HL-60 (cell line): Measurements from ENCODE around the gene SYTL2.

Experiments
- DNase-seq, 2 experiments: peaks; one replicate each; pipeline ENCODE4 v3.0.0-alpha.2; 2010 to 2020; ENCODE audit warnings: low read depth in 1 of 2, low spot score in 1 of 2
- H3K27ac ChIP-seq: fragments of 250-450 bp; sonication (Bioruptor Pico); replicated peaks from 2 replicates; pipeline ENCODE4 v1.5.1; 2020; ENCODE audit warnings: mild to moderate bottlenecking, moderate library complexity
- H3K27me3 ChIP-seq: fragments of 250-450 bp; sonication (Bioruptor Pico); 2 replicates; pipeline ENCODE4 v1.5.1; 2021; ENCODE audit warnings: mild to moderate bottlenecking, moderate library complexity; ENCODE audit not compliant: insufficient read depth, poor library complexity, severe bottlenecking
- H3K4me3 ChIP-seq: replicated peaks from 2 replicates; pipeline ENCODE4 v1.5.1; 2011; ENCODE audit warnings: mild to moderate bottlenecking, control low read depth, low read length; ENCODE audit not compliant: insufficient read depth
- GABPA ChIP-seq: IDR thresholded peaks from 2 replicates; pipeline ENCODE4 v1.6.1; 2012; ENCODE audit warnings: low read depth
- POLR2AphosphoS5 ChIP-seq: IDR thresholded peaks from 2 replicates; pipeline ENCODE4 v1.6.1; 2012; ENCODE audit warnings: low read depth
- SPI1 ChIP-seq: IDR thresholded peaks from 2 replicates; pipeline ENCODE4 v1.6.1; 2012; ENCODE audit warnings: low read depth, mild to moderate bottlenecking, borderline replicate concordance
- TF ChIP-seq, protein P1 (sequence below): IDR thresholded peaks from 2 replicates; pipeline ENCODE4 v1.6.1; 2012; ENCODE audit warnings: low read depth; ENCODE audit not compliant: insufficient replicate concordance
- TF ChIP-seq, protein P2 (sequence below): IDR thresholded peaks from one replicate; pipeline ENCODE4 v1.5.1; 2011; ENCODE audit warnings: low read length, control low read depth, inconsistent platforms; ENCODE audit not compliant: insufficient read depth

SYTL2 gene

GRCh38 chr11:85685820-85686459, 125.0 kb downstream of the SYTL2 start, which contains the start of gene CCDC89:
CCDC89 (minus strand) TSS chr11:85686195; CDS start chr11:85686130, 65 bp downstream.
- no peak within 1 kb of the TSS for H3K4me3 ChIP-seq

DNA sequence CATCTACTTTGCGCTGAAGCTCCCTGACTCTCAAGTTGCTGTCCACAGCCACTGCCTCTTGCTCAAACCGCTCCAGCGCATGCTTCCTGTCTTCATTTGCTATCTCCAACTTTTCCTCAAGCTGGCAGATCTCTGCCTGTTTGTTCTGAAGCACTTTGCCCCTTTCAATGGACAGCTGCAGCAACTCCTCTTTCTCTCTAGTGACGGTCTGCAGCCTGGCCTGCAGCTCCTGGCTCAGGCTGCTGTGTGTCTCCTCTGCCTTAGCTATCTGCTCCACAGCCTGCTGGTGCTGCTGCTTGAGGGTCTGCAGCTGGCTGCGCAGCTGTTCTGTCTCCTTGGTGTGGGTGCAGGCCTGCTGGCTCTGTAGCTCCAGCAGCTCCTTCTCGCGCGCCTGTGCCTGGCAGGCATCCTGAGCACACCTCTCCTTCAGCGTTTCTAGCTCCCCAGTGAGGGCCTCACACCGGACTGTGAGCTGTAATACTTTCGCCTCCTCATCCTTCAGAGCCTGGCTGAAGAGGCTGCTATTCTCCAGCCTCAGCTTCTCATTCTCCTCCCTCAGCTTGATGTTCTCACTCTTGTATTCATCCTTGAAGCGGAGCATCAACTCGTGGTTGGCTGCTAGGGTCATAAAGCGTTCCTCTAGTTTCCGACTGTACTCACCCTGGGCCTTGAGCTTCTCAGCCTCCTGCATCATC, 125.7 kb downstream of the SYTL2 start:
- TF ChIP-seq, protein P1, sequence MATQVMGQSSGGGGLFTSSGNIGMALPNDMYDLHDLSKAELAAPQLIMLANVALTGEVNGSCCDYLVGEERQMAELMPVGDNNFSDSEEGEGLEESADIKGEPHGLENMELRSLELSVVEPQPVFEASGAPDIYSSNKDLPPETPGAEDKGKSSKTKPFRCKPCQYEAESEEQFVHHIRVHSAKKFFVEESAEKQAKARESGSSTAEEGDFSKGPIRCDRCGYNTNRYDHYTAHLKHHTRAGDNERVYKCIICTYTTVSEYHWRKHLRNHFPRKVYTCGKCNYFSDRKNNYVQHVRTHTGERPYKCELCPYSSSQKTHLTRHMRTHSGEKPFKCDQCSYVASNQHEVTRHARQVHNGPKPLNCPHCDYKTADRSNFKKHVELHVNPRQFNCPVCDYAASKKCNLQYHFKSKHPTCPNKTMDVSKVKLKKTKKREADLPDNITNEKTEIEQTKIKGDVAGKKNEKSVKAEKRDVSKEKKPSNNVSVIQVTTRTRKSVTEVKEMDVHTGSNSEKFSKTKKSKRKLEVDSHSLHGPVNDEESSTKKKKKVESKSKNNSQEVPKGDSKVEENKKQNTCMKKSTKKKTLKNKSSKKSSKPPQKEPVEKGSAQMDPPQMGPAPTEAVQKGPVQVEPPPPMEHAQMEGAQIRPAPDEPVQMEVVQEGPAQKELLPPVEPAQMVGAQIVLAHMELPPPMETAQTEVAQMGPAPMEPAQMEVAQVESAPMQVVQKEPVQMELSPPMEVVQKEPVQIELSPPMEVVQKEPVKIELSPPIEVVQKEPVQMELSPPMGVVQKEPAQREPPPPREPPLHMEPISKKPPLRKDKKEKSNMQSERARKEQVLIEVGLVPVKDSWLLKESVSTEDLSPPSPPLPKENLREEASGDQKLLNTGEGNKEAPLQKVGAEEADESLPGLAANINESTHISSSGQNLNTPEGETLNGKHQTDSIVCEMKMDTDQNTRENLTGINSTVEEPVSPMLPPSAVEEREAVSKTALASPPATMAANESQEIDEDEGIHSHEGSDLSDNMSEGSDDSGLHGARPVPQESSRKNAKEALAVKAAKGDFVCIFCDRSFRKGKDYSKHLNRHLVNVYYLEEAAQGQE: no peak
- TF ChIP-seq POLR2AphosphoS5: no peak
- TF ChIP-seq, protein P2, sequence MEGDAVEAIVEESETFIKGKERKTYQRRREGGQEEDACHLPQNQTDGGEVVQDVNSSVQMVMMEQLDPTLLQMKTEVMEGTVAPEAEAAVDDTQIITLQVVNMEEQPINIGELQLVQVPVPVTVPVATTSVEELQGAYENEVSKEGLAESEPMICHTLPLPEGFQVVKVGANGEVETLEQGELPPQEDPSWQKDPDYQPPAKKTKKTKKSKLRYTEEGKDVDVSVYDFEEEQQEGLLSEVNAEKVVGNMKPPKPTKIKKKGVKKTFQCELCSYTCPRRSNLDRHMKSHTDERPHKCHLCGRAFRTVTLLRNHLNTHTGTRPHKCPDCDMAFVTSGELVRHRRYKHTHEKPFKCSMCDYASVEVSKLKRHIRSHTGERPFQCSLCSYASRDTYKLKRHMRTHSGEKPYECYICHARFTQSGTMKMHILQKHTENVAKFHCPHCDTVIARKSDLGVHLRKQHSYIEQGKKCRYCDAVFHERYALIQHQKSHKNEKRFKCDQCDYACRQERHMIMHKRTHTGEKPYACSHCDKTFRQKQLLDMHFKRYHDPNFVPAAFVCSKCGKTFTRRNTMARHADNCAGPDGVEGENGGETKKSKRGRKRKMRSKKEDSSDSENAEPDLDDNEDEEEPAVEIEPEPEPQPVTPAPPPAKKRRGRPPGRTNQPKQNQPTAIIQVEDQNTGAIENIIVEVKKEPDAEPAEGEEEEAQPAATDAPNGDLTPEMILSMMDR: no peak
- TF ChIP-seq GABPA: no peak
- TF ChIP-seq SPI1: no peak
- Histone ChIP-seq H3K27me3 (no peaks in the 10 kb centered on the region), H3K4me3 (no peak overlapping the region), H3K27ac (no peak overlapping the region)
- DNase-seq: no peak

More at GRCh38 chr11:85685820-85686459, 125.0 kb downstream of the SYTL2 start, which contains the start of gene CCDC89:
- H3K27ac ChIP-seq: no peak within 1 kb of the TSS
- TF ChIP-seq, protein P2: no peak
- no peak for TF ChIP-seq POLR2AphosphoS5
- H3K27me3 ChIP-seq: no peaks in the 10 kb centered on the region
- no peak for DNase-seq

DNA sequence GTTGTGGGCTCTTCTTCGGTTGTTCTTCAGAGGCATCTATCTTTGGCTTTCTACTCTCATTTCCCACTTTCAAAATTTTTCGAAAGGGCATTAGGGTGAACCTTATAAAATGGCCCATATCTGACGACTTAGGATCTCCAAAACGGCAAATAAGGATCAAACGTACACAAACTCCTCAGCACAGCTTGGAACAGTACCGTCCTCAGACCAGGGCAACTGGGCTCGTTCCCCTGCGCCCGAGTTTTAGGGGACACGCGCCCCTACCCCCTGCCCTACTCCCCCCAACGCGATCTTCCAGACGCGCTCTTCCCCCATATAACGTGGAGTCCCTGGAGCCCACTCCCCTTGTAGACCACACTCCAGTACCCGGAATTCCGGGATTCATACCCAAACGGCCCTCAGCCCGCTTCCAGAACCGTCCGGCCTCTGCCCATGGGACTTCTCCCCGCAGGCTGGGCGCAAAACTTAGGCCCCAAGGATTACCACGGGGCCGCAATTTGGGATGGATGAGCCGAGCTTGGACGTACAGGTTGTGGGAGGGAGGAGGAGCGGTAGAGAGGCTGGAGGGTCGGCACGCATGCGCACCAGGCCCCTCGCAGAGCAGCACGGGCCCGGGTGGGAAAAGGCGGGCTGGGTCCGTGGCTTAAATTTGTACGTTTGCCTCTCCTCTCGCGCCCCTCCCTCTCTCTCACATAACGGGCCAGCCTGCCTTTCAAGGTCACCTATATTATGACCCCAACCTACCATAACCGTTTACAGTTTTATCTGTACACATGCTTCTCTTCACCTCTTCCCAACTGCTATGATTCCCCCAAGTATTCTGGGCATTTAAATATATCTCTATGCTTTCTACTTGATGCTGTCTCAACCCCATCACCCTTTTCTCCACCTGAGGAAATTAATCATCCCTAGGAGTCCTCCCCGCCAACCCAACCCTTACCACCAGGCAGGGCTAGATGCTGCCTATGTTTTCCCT, 128.3 kb downstream of the SYTL2 start:
- TF ChIP-seq, protein P1: no peak
- TF ChIP-seq, protein P2: no peak
- TF ChIP-seq POLR2AphosphoS5 (no peak), SPI1 (no peak), GABPA (no peak)
- no peaks in the 10 kb centered on the region for H3K27me3 ChIP-seq
- no peak overlapping the region for H3K4me3 ChIP-seq
- H3K27ac ChIP-seq: no peak overlapping the region
- no peak for DNase-seq
